KOPT-K1 (cell line): ENCODE measurements around the gene PABPN1L.

ENCODE experiments used
- H3K27ac ChIP-seq: fragments of 200-600 bp; sonication (generic); 2 replicates; pipeline ENCODE4 v1.5.1; 2016; ENCODE audit warnings: antibody characterized with exemption, mild to moderate bottlenecking, low read depth, low read length; ENCODE audit not compliant: poor library complexity, severe bottlenecking
- H3K36me3 ChIP-seq: fragments of 200-600 bp; sonication (generic); 2 replicates; pipeline ENCODE4 v1.5.1; 2017; ENCODE audit warnings: antibody characterized with exemption, mild to moderate bottlenecking, low read length, moderate library complexity; ENCODE audit not compliant: insufficient read depth
- H3K9me3 ChIP-seq: fragments of 200-600 bp; sonication (generic); 2 replicates; pipeline ENCODE4 v1.5.1; 2017; ENCODE audit warnings: antibody characterized with exemption, low read length, mild to moderate bottlenecking; ENCODE audit not compliant: insufficient read depth, poor library complexity, severe bottlenecking

Gene PABPN1L

GRCh38 chr16:88881675-88882357 is 15.4 kb upstream of the PABPN1L start:
- Histone ChIP-seq H3K36me3 (peaks cover 100% of the 10 kb centered on the region), H3K27ac (no peak overlapping the region), H3K9me3 (no peaks in the 10 kb centered on the region)

- Histone ChIP-seq H3K9me3 (no peaks in the 10 kb centered on the region), H3K27ac (no peak overlapping the region), H3K36me3 (peaks cover 100% of the 10 kb centered on the region)
These were observed 14.7 kb upstream of the PABPN1L start for GRCh38 chr16:88881007-88881615.

GRCh38 chr16:88880226-88881006 is 14.0 kb upstream of the PABPN1L start:
- no peaks in the 10 kb centered on the region for H3K9me3 ChIP-seq
- no peak overlapping the region for H3K27ac ChIP-seq
- H3K36me3 ChIP-seq: peaks cover 100% of the 10 kb centered on the region

- no peaks in the 10 kb centered on the region for H3K9me3 ChIP-seq
- peaks cover 100% of the 10 kb centered on the region for H3K36me3 ChIP-seq
- H3K27ac ChIP-seq: no peak overlapping the region
These were observed 13.3 kb upstream of the PABPN1L start for GRCh38 chr16:88879788-88880055.

GRCh38 chr16:88878967-88879787 is 12.7 kb upstream of the PABPN1L start:
- peaks cover 100% of the 10 kb centered on the region for H3K36me3 ChIP-seq
- H3K9me3 ChIP-seq: no peaks in the 10 kb centered on the region
- H3K27ac ChIP-seq: no peak overlapping the region

- Histone ChIP-seq H3K9me3 (no peaks in the 10 kb centered on the region), H3K27ac (no peak overlapping the region), H3K36me3 (peaks cover 94% of the 10 kb centered on the region)
These were observed 11.9 kb upstream of the PABPN1L start for GRCh38 chr16:88878356-88878755.

- no peak overlapping the region for H3K27ac ChIP-seq
- H3K36me3 ChIP-seq: peaks cover 88% of the 10 kb centered on the region
- no peaks in the 10 kb centered on the region for H3K9me3 ChIP-seq
These were observed 11.3 kb upstream of the PABPN1L start for GRCh38 chr16:88877564-88878289.

GRCh38 chr16:88876942-88877526 is 10.6 kb upstream of the PABPN1L start:
- H3K36me3 ChIP-seq: peaks cover 81% of the 10 kb centered on the region
- H3K27ac ChIP-seq: no peak overlapping the region
- no peaks in the 10 kb centered on the region for H3K9me3 ChIP-seq

- no peak overlapping the region for H3K27ac ChIP-seq
- H3K36me3 ChIP-seq: peaks cover 69% of the 10 kb centered on the region
These were observed 9.3 kb upstream of the PABPN1L start for GRCh38 chr16:88875703-88876234.

GRCh38 chr16:88874938-88875599 is 8.6 kb upstream of the PABPN1L start:
- H3K9me3 ChIP-seq: no peaks in the 10 kb centered on the region
- H3K27ac ChIP-seq: no peak overlapping the region
- peaks cover 62% of the 10 kb centered on the region for H3K36me3 ChIP-seq

More at GRCh38 chr16:88875703-88876234, 9.3 kb upstream of the PABPN1L start:
- no peaks in the 10 kb centered on the region for H3K9me3 ChIP-seq

- Histone ChIP-seq H3K36me3 (peaks cover 39% of the 10 kb centered on the region), H3K9me3 (no peaks in the 10 kb centered on the region), H3K27ac (no peak overlapping the region)
These were observed 6.3 kb upstream of the PABPN1L start for GRCh38 chr16:88872650-88873331.

GRCh38 chr16:88871730-88872416 is 5.4 kb upstream of the PABPN1L start:
- Histone ChIP-seq H3K27ac (no peak overlapping the region), H3K36me3 (peaks cover 30% of the 10 kb centered on the region), H3K9me3 (no peaks in the 10 kb centered on the region)

- Histone ChIP-seq H3K9me3 (no peaks in the 10 kb centered on the region), H3K27ac (no peak overlapping the region)
These were observed 4.9 kb upstream of the PABPN1L start for GRCh38 chr16:88871349-88871702.

More at GRCh38 chr16:88871349-88871702, 4.9 kb upstream of the PABPN1L start:
- H3K36me3 ChIP-seq: peaks cover 24% of the 10 kb centered on the region
